ENCODE measurements around the gene ENTREP3.
A peak's percentile ranks its signal among the peaks of the same experiment; 100 is the strongest.
"Not testable (repeated sequence)": the region's sequence is repeated elsewhere in the genome, so short reads cannot be mapped to it uniquely, and the experiment has no call there.

Gene ENTREP3

DNA sequence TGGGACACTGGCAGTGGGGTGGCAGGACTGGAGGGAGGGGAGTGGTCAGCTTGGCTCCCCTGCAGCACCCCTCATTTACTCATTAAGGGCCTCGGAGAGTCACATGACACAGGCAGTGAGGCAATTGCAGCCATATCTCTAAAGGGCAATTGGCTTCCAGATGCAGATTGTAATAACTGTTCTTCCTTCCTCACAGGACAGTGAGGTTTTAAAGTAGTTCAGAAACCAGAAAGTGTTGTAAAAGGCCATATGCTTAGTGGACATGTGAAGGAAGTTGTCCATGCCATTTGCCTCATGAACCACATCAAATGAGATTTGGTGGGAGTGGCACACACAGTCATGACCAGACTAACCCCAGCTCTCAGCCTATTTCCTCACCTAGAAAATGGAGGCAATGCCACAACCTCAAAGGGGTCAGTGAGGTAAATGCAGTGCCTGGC, 35.7 kb downstream of the ENTREP3 start:
- peaks cover 17% of the 10 kb centered on the region for H3F3A ChIP-seq (ENCODE audit: control insufficient read depth, insufficient read depth)
- no peaks in the 10 kb centered on the region for H3K9me3 ChIP-seq (ENCODE audit: control insufficient read depth, insufficient read depth, low read length)
- H3K36me3 ChIP-seq (ENCODE audit: control insufficient read depth, low read length): peaks cover 10% of the 10 kb centered on the region
- peaks cover 54% of the 10 kb centered on the region for H3K4me1 ChIP-seq (ENCODE audit: control insufficient read depth, low read length)
- no peak overlapping the region for H3K4me3 ChIP-seq (ENCODE audit: low read length)
- no peaks in the 10 kb centered on the region for H3K27me3 ChIP-seq (ENCODE audit: control insufficient read depth, low read length)
- peak overlapping the region; percentile 15; the same call in 1 of the 2 replicates for H3K4me2 ChIP-seq (ENCODE audit: low read length)
- TF ChIP-seq, protein P1, sequence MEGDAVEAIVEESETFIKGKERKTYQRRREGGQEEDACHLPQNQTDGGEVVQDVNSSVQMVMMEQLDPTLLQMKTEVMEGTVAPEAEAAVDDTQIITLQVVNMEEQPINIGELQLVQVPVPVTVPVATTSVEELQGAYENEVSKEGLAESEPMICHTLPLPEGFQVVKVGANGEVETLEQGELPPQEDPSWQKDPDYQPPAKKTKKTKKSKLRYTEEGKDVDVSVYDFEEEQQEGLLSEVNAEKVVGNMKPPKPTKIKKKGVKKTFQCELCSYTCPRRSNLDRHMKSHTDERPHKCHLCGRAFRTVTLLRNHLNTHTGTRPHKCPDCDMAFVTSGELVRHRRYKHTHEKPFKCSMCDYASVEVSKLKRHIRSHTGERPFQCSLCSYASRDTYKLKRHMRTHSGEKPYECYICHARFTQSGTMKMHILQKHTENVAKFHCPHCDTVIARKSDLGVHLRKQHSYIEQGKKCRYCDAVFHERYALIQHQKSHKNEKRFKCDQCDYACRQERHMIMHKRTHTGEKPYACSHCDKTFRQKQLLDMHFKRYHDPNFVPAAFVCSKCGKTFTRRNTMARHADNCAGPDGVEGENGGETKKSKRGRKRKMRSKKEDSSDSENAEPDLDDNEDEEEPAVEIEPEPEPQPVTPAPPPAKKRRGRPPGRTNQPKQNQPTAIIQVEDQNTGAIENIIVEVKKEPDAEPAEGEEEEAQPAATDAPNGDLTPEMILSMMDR (IDR thresholded peaks at IDR 0.05; ENCODE audit: low read depth, low read length, poor library complexity, severe bottlenecking): no peak
- TF ChIP-seq EZH2phosphoT487 (IDR thresholded peaks at IDR 0.05; ENCODE audit: borderline replicate concordance, low read length): no peak
- no peaks in the 10 kb centered on the region for H4K20me1 ChIP-seq (ENCODE audit: control insufficient read depth, insufficient read depth, low read depth, low read length)
- H3K27ac ChIP-seq (ENCODE audit: low read depth, low read length): no peak overlapping the region
- H3K9me2 ChIP-seq (replicated peaks; ENCODE audit: control insufficient read depth, low read length): no peaks in the 10 kb centered on the region
- H3K79me2 ChIP-seq (ENCODE audit: control insufficient read depth, low read length): peaks cover 18% of the 10 kb centered on the region

DNA sequence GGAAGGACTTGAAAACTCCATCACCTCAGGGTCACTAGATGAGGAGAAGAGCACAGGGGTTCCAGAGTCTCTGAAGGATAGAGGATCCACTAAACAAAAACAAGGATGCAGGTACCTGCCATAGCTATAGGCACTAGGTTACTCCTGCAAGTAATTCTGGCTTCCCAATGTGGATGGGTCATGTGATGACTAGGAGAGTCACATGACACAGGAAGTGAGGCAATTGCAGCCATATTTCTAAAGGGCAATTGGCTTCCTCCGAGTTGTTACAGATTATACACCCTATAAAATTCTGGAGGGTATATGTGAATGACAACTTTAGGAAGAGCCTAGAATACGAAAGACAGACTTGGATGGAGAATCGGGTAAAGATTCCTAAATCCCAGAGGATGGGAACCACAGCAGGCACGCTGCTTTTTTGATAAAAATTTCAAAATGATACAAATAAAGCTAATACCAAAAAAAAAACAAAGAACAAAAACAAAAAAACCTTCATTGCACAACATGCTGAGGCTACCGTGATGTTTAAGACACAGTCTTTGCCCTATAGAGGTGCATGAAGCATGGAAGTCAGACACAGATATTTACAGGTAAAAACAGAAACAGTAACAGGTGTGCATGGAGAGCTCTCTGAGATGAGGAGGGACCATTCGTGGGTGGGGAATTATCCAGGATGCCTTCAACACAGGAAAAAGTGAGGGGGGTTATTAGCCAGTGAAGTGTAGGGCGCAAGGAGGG, 36.3 kb downstream of the ENTREP3 start:
- H3K4me2 ChIP-seq (ENCODE audit: low read length): peak overlapping the region; percentile 15; the same call in 1 of the 2 replicates
- peaks cover 7% of the 10 kb centered on the region for H3K36me3 ChIP-seq (ENCODE audit: control insufficient read depth, low read length)
- no peaks in the 10 kb centered on the region for H3K27me3 ChIP-seq (ENCODE audit: control insufficient read depth, low read length)
- peaks cover 15% of the 10 kb centered on the region for H3K79me2 ChIP-seq (ENCODE audit: control insufficient read depth, low read length)
- H3F3A ChIP-seq (ENCODE audit: control insufficient read depth, insufficient read depth): peaks cover 12% of the 10 kb centered on the region
- no peak overlapping the region for H3K4me3 ChIP-seq (ENCODE audit: low read length)
- no peak for TF ChIP-seq EZH2phosphoT487 (IDR thresholded peaks at IDR 0.05; ENCODE audit: borderline replicate concordance, low read length)
- TF ChIP-seq, protein P1 (IDR thresholded peaks at IDR 0.05; ENCODE audit: low read depth, low read length, poor library complexity, severe bottlenecking): no peak
- H3K9me3 ChIP-seq (ENCODE audit: control insufficient read depth, insufficient read depth, low read length): no peaks in the 10 kb centered on the region
- H4K20me1 ChIP-seq (ENCODE audit: control insufficient read depth, insufficient read depth, low read depth, low read length): no peaks in the 10 kb centered on the region
- no peaks in the 10 kb centered on the region for H3K9me2 ChIP-seq (replicated peaks; ENCODE audit: control insufficient read depth, low read length)
- H3K4me1 ChIP-seq (ENCODE audit: control insufficient read depth, low read length): peaks cover 48% of the 10 kb centered on the region
- no peak overlapping the region for H3K27ac ChIP-seq (ENCODE audit: low read depth, low read length)

DNA sequence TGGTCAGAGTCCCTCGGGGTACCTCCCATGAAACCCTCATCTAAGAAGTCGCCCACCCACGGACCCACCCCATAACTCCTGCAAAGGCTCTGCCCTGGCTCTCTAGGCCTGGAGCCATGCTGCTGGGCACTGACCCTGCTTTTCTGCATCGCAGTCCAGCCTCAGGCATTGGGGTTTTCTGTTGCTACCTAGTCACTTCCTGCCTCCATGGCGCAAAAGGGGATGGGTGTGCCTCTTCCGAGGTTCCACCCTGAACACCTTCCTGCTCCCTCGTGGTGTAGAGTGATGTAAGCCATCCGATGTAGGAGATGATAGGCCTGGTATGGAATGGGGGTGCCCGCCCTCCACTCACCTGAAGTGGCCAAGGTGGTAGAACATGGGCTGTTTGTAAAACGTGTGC, 40.6 kb downstream of the ENTREP3 start:
- not testable (repeated sequence) for H3K79me2 ChIP-seq (ENCODE audit: control insufficient read depth, low read length); H3F3A ChIP-seq (ENCODE audit: control insufficient read depth, insufficient read depth); H3K9me2 ChIP-seq (replicated peaks; ENCODE audit: control insufficient read depth, low read length); H3K9me3 ChIP-seq (ENCODE audit: control insufficient read depth, insufficient read depth, low read length); H3K4me3 ChIP-seq (ENCODE audit: low read length); H3K4me2 ChIP-seq (ENCODE audit: low read length); H3K27ac ChIP-seq (ENCODE audit: low read depth, low read length); H3K27me3 ChIP-seq (ENCODE audit: control insufficient read depth, low read length); H3K36me3 ChIP-seq (ENCODE audit: control insufficient read depth, low read length); H4K20me1 ChIP-seq (ENCODE audit: control insufficient read depth, insufficient read depth, low read depth, low read length)
- H3K4me1 ChIP-seq (ENCODE audit: control insufficient read depth, low read length): peaks cover 20% of the 10 kb centered on the region

DNA sequence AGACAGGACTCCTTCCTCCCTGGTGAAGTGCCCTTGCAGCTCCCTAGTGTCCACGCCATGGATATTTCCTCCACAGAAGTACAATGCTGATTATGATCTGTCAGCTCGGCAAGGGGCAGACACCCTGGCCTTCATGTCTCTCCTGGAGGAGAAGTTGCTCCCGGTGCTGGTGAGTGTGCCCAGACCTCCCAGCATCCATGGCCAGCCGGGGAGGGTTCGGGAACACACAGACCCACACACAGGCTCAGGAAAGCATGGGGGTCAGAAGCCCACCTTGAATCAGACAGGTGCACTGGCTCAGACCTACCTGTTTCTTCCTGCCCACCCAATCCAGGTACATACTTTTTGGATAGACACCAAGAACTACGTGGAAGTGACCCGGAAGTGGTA, 43.2 kb downstream of the ENTREP3 start:
- H3K4me1 ChIP-seq (ENCODE audit: control insufficient read depth, low read length): peaks cover 30% of the 10 kb centered on the region

DNA sequence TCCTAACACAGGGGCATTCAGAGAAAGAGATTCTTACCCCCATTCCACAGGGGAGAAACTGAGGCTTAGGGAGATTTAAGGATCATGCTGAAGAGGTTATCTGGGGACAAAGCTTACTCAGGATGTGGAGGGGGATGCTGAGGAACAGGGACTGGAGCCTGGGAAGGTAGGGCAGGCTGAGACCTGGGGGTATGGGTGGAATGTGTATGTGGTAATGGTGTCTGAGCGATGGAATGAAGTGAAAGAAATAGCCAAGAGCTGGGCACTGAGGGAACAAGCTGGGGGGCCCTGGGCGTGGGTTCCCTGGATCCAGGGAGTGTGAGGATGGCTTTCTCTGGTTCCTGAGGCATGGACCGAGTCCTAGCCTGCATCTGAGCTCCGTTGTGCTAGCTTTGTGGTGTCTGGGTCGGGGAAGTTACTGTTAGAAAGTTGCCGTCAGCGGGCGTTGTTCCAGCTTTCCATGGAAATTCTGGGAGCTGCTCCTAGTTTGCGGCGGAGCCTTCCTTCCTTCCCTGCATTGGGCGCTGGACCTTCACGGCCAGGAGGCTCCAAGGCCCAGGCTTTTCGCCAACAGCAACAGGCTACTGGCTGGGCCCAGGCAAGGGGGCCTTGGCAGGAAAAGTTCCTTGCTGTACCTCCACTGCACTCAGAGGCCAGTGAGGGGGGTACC, 43.8 kb downstream of the ENTREP3 start:
- Histone ChIP-seq H3K79me2 (ENCODE audit: control insufficient read depth, low read length) (peaks cover 11% of the 10 kb centered on the region), H3K4me1 (ENCODE audit: control insufficient read depth, low read length) (peaks cover 36% of the 10 kb centered on the region)
- not testable (repeated sequence) for H3K36me3 ChIP-seq (ENCODE audit: control insufficient read depth, low read length); H3K27ac ChIP-seq (ENCODE audit: low read depth, low read length); H3K4me3 ChIP-seq (ENCODE audit: low read length); H3K9me2 ChIP-seq (replicated peaks; ENCODE audit: control insufficient read depth, low read length); H3K27me3 ChIP-seq (ENCODE audit: control insufficient read depth, low read length); H3K4me2 ChIP-seq (ENCODE audit: low read length); H3K9me3 ChIP-seq (ENCODE audit: control insufficient read depth, insufficient read depth, low read length); H4K20me1 ChIP-seq (ENCODE audit: control insufficient read depth, insufficient read depth, low read depth, low read length); H3F3A ChIP-seq (ENCODE audit: control insufficient read depth, insufficient read depth)

More for the DNA sequence above, 43.2 kb downstream of the ENTREP3 start:
- H3K4me2 ChIP-seq (ENCODE audit: low read length); H3K9me3 ChIP-seq (ENCODE audit: control insufficient read depth, insufficient read depth, low read length); H3K9me2 ChIP-seq (replicated peaks; ENCODE audit: control insufficient read depth, low read length); H3K36me3 ChIP-seq (ENCODE audit: control insufficient read depth, low read length); H3K27ac ChIP-seq (ENCODE audit: low read depth, low read length); H3F3A ChIP-seq (ENCODE audit: control insufficient read depth, insufficient read depth); H3K27me3 ChIP-seq (ENCODE audit: control insufficient read depth, low read length); H4K20me1 ChIP-seq (ENCODE audit: control insufficient read depth, insufficient read depth, low read depth, low read length); H3K4me3 ChIP-seq (ENCODE audit: low read length): not testable (repeated sequence)
- H3K79me2 ChIP-seq (ENCODE audit: control insufficient read depth, low read length): peaks cover 11% of the 10 kb centered on the region

All from DOHH2 (cell line).